Measurements from ENCODE around the gene CCDC33.

The CCDC33 gene

GRCh38 chr15:74365598-74366445 is 129.7 kb downstream of the CCDC33 start:
- Histone ChIP-seq H3K4me1 (no peaks in the 10 kb centered on the region), H3K36me3 (no peaks in the 10 kb centered on the region), H3K27ac (no peak overlapping the region), H3K27me3 (no peaks in the 10 kb centered on the region), H4K20me1 (no peaks in the 10 kb centered on the region), H3K4me3 (no peak overlapping the region), H3K9me3 (no peaks in the 10 kb centered on the region), H3K4me2 (no peak overlapping the region), H3K9ac (no peak overlapping the region)
- no peak for TF ChIP-seq Cebpa-rat (IDR thresholded peaks at IDR 0.05)

GRCh38 chr15:74367296-74367854 is 131.2 kb downstream of the CCDC33 start, which contains the start of gene CYP11A1:
Gene CYP11A1 (minus strand): TSS chr15:74367646. CDS start chr15:74367585, 61 bp downstream.
- Histone ChIP-seq H3K4me2 (no peak within 1 kb of the TSS), H3K9ac (no peak within 1 kb of the TSS), H3K27me3 (no peaks in the 10 kb centered on the region), H3K4me1 (no peaks in the 10 kb centered on the region), H3K27ac (no peak within 1 kb of the TSS), H3K9me3 (no peaks in the 10 kb centered on the region), H3K36me3 (no peaks in the 10 kb centered on the region), H3K4me3 (no peak within 1 kb of the TSS), H4K20me1 (no peaks in the 10 kb centered on the region)
- TF ChIP-seq Cebpa-rat (IDR thresholded peaks at IDR 0.05): no peak

- Histone ChIP-seq H4K20me1 (no peaks in the 10 kb centered on the region), H3K9me3 (no peaks in the 10 kb centered on the region), H3K4me3 (no peak overlapping the region), H3K36me3 (no peaks in the 10 kb centered on the region), H3K27me3 (no peaks in the 10 kb centered on the region), H3K9ac (no peak overlapping the region), H3K27ac (no peak overlapping the region), H3K4me1 (peaks cover under 1% of the 10 kb centered on the region; the same call in 1 of the 2 replicates), H3K4me2 (no peak overlapping the region)
- no peak for TF ChIP-seq Cebpa-rat (IDR thresholded peaks at IDR 0.05)
Observed at GRCh38 chr15:74368121-74368520, 132.0 kb downstream of the CCDC33 start.

GRCh38 chr15:74369084-74369745 is 133.1 kb downstream of the CCDC33 start:
- no peak overlapping the region for H3K4me2 ChIP-seq

GRCh38 chr15:74369756-74370155 is 133.6 kb downstream of the CCDC33 start:
- Histone ChIP-seq H3K9ac (no peak overlapping the region; the same call in 1 of the 2 replicates), H3K27me3 (no peaks in the 10 kb centered on the region), H3K36me3 (no peaks in the 10 kb centered on the region), H3K9me3 (no peaks in the 10 kb centered on the region), H3K4me1 (peaks cover 9% of the 10 kb centered on the region), H3K4me3 (no peak overlapping the region), H3K27ac (no peak overlapping the region), H4K20me1 (peaks cover 3% of the 10 kb centered on the region; the same call in 1 of the 2 replicates), H3K4me2 (no peak overlapping the region)
- TF ChIP-seq Cebpa-rat (IDR thresholded peaks at IDR 0.05): no peak

More at GRCh38 chr15:74369084-74369745, 133.1 kb downstream of the CCDC33 start:
- Histone ChIP-seq H3K4me1 (peaks cover 5% of the 10 kb centered on the region; the same call in 1 of the 2 replicates), H3K9ac (no peak overlapping the region; the same call in 1 of the 2 replicates), H3K36me3 (no peaks in the 10 kb centered on the region), H3K27me3 (no peaks in the 10 kb centered on the region), H4K20me1 (no peaks in the 10 kb centered on the region), H3K27ac (no peak overlapping the region), H3K4me3 (no peak overlapping the region), H3K9me3 (no peaks in the 10 kb centered on the region)
- no peak for TF ChIP-seq Cebpa-rat (IDR thresholded peaks at IDR 0.05)

GRCh38 chr15:74370471-74370870 is 134.3 kb downstream of the CCDC33 start:
- peaks cover 5% of the 10 kb centered on the region; the same call in 1 of the 2 replicates for H4K20me1 ChIP-seq
- no peak overlapping the region for H3K4me2 ChIP-seq
- no peak for TF ChIP-seq Cebpa-rat (IDR thresholded peaks at IDR 0.05)
- no peaks in the 10 kb centered on the region for H3K36me3 ChIP-seq
- H3K27me3 ChIP-seq: no peaks in the 10 kb centered on the region
- no peaks in the 10 kb centered on the region for H3K9me3 ChIP-seq
- H3K27ac ChIP-seq: no peak overlapping the region
- H3K4me1 ChIP-seq: peaks cover 13% of the 10 kb centered on the region
- no peak overlapping the region for H3K9ac ChIP-seq
- H3K4me3 ChIP-seq: no peak overlapping the region

GRCh38 chr15:74373056-74373650 is 137.0 kb downstream of the CCDC33 start:
- Histone ChIP-seq H3K36me3 (no peaks in the 10 kb centered on the region), H3K27ac (no peak overlapping the region), H4K20me1 (peaks cover 5% of the 10 kb centered on the region; the same call in 1 of the 2 replicates), H3K9ac (no peak overlapping the region; the same call in 1 of the 2 replicates), H3K9me3 (no peaks in the 10 kb centered on the region), H3K4me1 (peaks cover 18% of the 10 kb centered on the region), H3K4me2 (peak overlapping the region; percentile 98), H3K4me3 (no peak overlapping the region), H3K27me3 (no peaks in the 10 kb centered on the region)
- TF ChIP-seq Cebpa-rat (IDR thresholded peaks at IDR 0.05): no peak

GRCh38 chr15:74373731-74374647 is 137.9 kb downstream of the CCDC33 start:
- Histone ChIP-seq H4K20me1 (peaks cover 5% of the 10 kb centered on the region; the same call in 1 of the 2 replicates), H3K4me3 (peak overlapping the region; percentile 72), H3K36me3 (no peaks in the 10 kb centered on the region), H3K27me3 (no peaks in the 10 kb centered on the region), H3K4me1 (peaks cover 26% of the 10 kb centered on the region), H3K9ac (peak overlapping the region; percentile 67; the same call in 1 of the 2 replicates), H3K27ac (peak overlapping the region; percentile 61; the same call in 1 of the 2 replicates), H3K9me3 (no peaks in the 10 kb centered on the region), H3K4me2 (peak overlapping the region; percentile 98)
- TF ChIP-seq Cebpa-rat (IDR thresholded peaks at IDR 0.05): no peak

Data from BLaER1 (cell line).